Panc1 (cell line): ENCODE measurements around the gene ERC2. TPM values are rescaled to one million over a fixed set of nuclear protein-coding genes. Genes with fewer than 3 reads are reported as not detected.

Experiments
- ATAC-seq: fragments of 200-7000 bp; cut with Tn5 transposase; 2 replicates; pipeline ENCODE4 v1.9.1; 2020; ENCODE audit warnings: mild to moderate bottlenecking, moderate library complexity
- BruUV-seq: library from RNA; stranded (reverse); fragments of 400-500 nt; replicated peaks from 2 replicates; lab custom pipeline; 2021; lab: Mats Ljungman, UMichigan
- CTCF ChIA-PET: fragments of 300-600 bp; sonication (Branson Sonifier 250); formaldehyde crosslinking; loops from one replicate; lab custom pipeline; 2022; ENCODE audit warnings: antibody characterized with exemption; lab: Charles Lee
- POLR2A ChIA-PET: fragments of 300-600 bp; sonication (Branson Sonifier 250); formaldehyde crosslinking; loops from one replicate; lab custom pipeline; 2022; ENCODE audit warnings: antibody characterized with exemption; lab: Charles Lee
- DNase-seq: peaks from one replicate; pipeline ENCODE4 v3.0.0-alpha.2; 2010; ENCODE audit warnings: low read depth, low spot score
- H3K27ac ChIP-seq: 2 replicates; pipeline ENCODE4 v1.5.1; 2011; ENCODE audit warnings: mild to moderate bottlenecking, low read length, inconsistent platforms
- H3K27me3 ChIP-seq: fragments of 200-500 bp; sonication (Bioruptor generic); 2 replicates; pipeline ENCODE4 v1.6.0; 2014; ENCODE audit warnings: low read length, inconsistent platforms; ENCODE audit not compliant: control insufficient read depth, insufficient read depth
- H3K36me3 ChIP-seq: fragments of 200-500 bp; sonication (Bioruptor generic); 2 replicates; pipeline ENCODE4 v1.5.1; 2014; ENCODE audit warnings: inconsistent platforms, mild to moderate bottlenecking, low read length, moderate library complexity; ENCODE audit not compliant: control insufficient read depth, insufficient read depth
- H3K4me1 ChIP-seq: 2 replicates; pipeline ENCODE4 v1.5.1; 2011; ENCODE audit warnings: inconsistent platforms, mild to moderate bottlenecking, low read length, moderate library complexity; ENCODE audit not compliant: control insufficient read depth, insufficient read depth
- H3K4me3 ChIP-seq, 2 experiments: 2 replicates each; pipeline ENCODE4 v1.5.1; 2011 to 2012; ENCODE audit warnings: low read depth in 2 of 2, low read length in 2 of 2, mild to moderate bottlenecking in 2 of 2, inconsistent platforms in 1 of 2, moderate library complexity in 1 of 2
- H3K9me3 ChIP-seq: fragments of 200-500 bp; sonication (Bioruptor generic); 2 replicates; pipeline ENCODE4 v1.5.1; 2014; ENCODE audit warnings: low read depth, mild to moderate bottlenecking, inconsistent platforms, low read length, moderate library complexity; ENCODE audit not compliant: control insufficient read depth, insufficient read depth
- POLR2AphosphoS5 ChIP-seq: IDR thresholded peaks from 2 replicates; pipeline ENCODE4 v1.6.1; 2012; ENCODE audit warnings: mild to moderate bottlenecking, low read depth, low read length, moderate library complexity
- REST ChIP-seq, 2 experiments: IDR thresholded peaks; 2 replicates each; pipeline ENCODE4 v1.6.1; 2011 to 2012; ENCODE audit warnings: low read depth in 2 of 2, control low read depth in 1 of 2, low read length in 1 of 2, mild to moderate bottlenecking in 1 of 2, moderate library complexity in 1 of 2; ENCODE audit not compliant: insufficient read depth in 1 of 2
- SIN3A ChIP-seq: IDR thresholded peaks from 2 replicates; pipeline ENCODE4 v1.6.1; 2012; ENCODE audit warnings: low read depth, mild to moderate bottlenecking, low read length, moderate library complexity, borderline replicate concordance; ENCODE audit not compliant: insufficient read depth
- TCF7L2 ChIP-seq: IDR thresholded peaks from 2 replicates; pipeline ENCODE4 v1.6.1; 2011; ENCODE audit warnings: mild to moderate bottlenecking, low read depth, low read length, inconsistent platforms
- in situ Hi-C: cut with HindIII; loops from 2 replicates; pipeline ENCODE4 v1.10.0; 2016; ENCODE audit warnings: low sequenced_read_pairs, low pct_unique_long_range_greater_than_20kb
- intact Hi-C: fragments of 100-400 bp; cut with micrococcal nuclease; formaldehyde crosslinking; loops from one replicate; pipeline ENCODE4 v1.10.0; 2022; ENCODE audit not compliant: unreplicated experiment
- total RNA-seq: library from RNA; stranded (reverse); gene quantifications from one replicate; pipeline ENCODE4 v1.2.1, GENCODE V29; 2021; ENCODE audit not compliant: unreplicated experiment
- TF ChIP-seq, protein P1 (sequence below): fragments of 450-650 bp; IDR thresholded peaks from 2 replicates; pipeline ENCODE4 v1.5.1; 2017; ENCODE audit warnings: mild to moderate bottlenecking

ERC2 gene
- total RNA-seq, 1 experiment from 2014 or later, result 0.33 TPM

- ATAC-seq (no peak), DNase-seq (no peak)
- in situ Hi-C loops, result no loop called here
- Histone ChIP-seq H3K36me3 (no peaks in the 10 kb centered on the region), H3K9me3 (no peaks in the 10 kb centered on the region), H3K27ac (no peak overlapping the region), H3K4me1 (no peaks in the 10 kb centered on the region), H3K27me3 (no peaks in the 10 kb centered on the region), H3K4me3 (no peak overlapping the region)
- no peak for TF ChIP-seq POLR2AphosphoS5
- CTCF ChIA-PET, result no interaction called here
- POLR2A ChIA-PET, result no interaction called here
- intact Hi-C loops, result no loop called here
- BruUV-seq, result no TSS peak
Observed at GRCh38 chr3:55813268-55814097, 654.8 kb downstream of the ERC2 start.

- BruUV-seq, result no TSS peak
- no peak for ATAC-seq
- intact Hi-C loops, result no loop called here
- TF ChIP-seq POLR2AphosphoS5 (no peak), TCF7L2 (no peak)
- Histone ChIP-seq H3K9me3 (no peaks in the 10 kb centered on the region), H3K27ac (no peak overlapping the region), H3K27me3 (no peaks in the 10 kb centered on the region), H3K4me1 (no peaks in the 10 kb centered on the region), H3K36me3 (no peaks in the 10 kb centered on the region), H3K4me3 (no peak overlapping the region)
- POLR2A ChIA-PET, result no interaction called here
- in situ Hi-C loops, result no loop called here
- DNase-seq, result no peak
- CTCF ChIA-PET, result no interaction called here
Observed at GRCh38 chr3:55812394-55813013, 655.8 kb downstream of the ERC2 start.

DNA sequence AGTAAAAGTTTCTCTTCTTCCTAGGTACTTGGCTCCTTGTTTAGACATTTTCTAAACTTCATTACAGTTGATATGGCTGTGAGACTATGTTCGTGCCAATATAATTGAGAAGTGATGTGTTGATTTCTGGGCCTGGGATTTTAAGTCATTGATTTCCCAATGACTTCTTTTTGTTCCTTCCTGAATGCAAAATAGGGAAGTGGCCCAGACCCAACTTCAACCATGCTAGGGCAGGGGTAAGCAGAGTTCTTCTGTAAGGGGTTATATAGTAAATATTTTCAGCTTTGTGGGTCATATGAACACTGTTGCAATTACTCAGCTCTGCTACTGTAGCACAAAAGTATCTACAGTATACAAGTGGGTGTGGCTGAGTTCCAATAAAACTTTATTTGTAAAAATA lies 661.1 kb downstream of the ERC2 start:
- CTCF ChIA-PET, result no interaction called here
- intact Hi-C loops (no loop called here), in situ Hi-C loops (no loop called here)
- DNase-seq, result no peak
- Histone ChIP-seq H3K27ac (no peak overlapping the region), H3K27me3 (no peaks in the 10 kb centered on the region), H3K4me1 (no peaks in the 10 kb centered on the region), H3K36me3 (no peaks in the 10 kb centered on the region), H3K4me3 (no peak overlapping the region), H3K9me3 (no peaks in the 10 kb centered on the region)
- BruUV-seq, result no TSS peak
- TF ChIP-seq SIN3A (no peak), REST (IDR thresholded peaks at IDR 0.05; ENCODE audit: insufficient read depth in 1 of 2, low read depth in 2 of 2, low read length in 1 of 2) (no peak), TCF7L2 (no peak), POLR2AphosphoS5 (no peak)
- TF ChIP-seq, protein P1, sequence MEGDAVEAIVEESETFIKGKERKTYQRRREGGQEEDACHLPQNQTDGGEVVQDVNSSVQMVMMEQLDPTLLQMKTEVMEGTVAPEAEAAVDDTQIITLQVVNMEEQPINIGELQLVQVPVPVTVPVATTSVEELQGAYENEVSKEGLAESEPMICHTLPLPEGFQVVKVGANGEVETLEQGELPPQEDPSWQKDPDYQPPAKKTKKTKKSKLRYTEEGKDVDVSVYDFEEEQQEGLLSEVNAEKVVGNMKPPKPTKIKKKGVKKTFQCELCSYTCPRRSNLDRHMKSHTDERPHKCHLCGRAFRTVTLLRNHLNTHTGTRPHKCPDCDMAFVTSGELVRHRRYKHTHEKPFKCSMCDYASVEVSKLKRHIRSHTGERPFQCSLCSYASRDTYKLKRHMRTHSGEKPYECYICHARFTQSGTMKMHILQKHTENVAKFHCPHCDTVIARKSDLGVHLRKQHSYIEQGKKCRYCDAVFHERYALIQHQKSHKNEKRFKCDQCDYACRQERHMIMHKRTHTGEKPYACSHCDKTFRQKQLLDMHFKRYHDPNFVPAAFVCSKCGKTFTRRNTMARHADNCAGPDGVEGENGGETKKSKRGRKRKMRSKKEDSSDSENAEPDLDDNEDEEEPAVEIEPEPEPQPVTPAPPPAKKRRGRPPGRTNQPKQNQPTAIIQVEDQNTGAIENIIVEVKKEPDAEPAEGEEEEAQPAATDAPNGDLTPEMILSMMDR, result no peak
- no peak for ATAC-seq
- POLR2A ChIA-PET, result interaction anchor here (0.5 kb wide), 1 partner anchor 297 kb away, joined by 5 read pairs; no protein-coding TSS in a partner anchor
